ENCODE data around the gene ZNF579. TPM values are rescaled to one million over a fixed set of nuclear protein-coding genes. Genes with fewer than 3 reads are reported as not detected.
"Not testable (repeated sequence)": the region's sequence is repeated elsewhere in the genome, so short reads cannot be mapped to it uniquely, and the experiment has no call there.

ZNF579 gene
- total RNA-seq, 2 donors from 2014 or later: 2.4 to 3.9 TPM

DNA sequence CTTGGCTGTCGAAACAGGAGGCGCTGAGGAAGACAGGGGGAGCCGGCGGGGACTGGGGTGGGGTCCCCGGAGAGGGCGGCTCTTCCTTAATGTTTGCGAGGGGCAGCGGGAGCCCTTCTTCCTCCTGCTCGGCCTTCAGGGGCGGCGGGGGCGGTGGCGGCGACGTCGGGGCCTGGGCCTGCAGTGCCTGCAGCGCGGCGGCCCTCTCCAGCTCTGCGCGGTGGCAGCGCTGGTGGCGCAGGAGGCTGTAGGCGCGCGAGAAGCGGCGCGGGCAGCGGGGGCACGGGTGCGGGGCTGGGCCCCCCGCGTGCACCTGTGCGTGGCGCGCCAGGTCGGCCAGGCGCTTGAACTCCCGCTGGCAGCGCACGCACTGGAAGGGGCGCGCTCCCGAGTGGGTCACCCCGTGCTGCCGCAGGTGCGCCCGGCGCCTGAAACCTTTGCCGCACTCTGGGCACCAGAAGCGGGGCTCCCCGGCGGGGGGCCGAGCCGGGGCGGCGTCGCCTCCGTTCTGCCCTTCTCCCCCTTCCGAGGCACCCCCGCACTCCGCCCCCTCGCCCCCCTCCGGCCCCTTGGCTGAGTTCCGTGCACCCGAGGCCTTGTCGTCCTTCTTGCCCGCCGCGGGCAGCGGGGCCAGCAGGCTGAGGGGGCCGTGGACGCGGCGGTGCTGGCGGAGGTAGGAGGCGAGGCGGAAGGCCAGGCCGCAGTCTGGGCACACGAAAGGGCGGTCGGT, 2.5 kb downstream of the ZNF579 start:
- H3K27ac ChIP-seq: no peak overlapping the region
- no peaks in the 10 kb centered on the region for H3K27me3 ChIP-seq (replicated peaks; ENCODE audit: insufficient read depth)
- ATAC-seq (ENCODE audit: insufficient number of reproducible peaks, low FRiP score, low read depth) (no peak), DNase-seq (ENCODE audit: low spot score) (no peak)
- peaks cover 3 to 20% of the 10 kb centered on the region in 2 donors for H3K4me1 ChIP-seq (ENCODE audit: control insufficient read depth in 1 of 2, low read depth in 2 of 2)
- H3K36me3 ChIP-seq: peaks cover 18% of the 10 kb centered on the region
- TF ChIP-seq, protein P1, sequence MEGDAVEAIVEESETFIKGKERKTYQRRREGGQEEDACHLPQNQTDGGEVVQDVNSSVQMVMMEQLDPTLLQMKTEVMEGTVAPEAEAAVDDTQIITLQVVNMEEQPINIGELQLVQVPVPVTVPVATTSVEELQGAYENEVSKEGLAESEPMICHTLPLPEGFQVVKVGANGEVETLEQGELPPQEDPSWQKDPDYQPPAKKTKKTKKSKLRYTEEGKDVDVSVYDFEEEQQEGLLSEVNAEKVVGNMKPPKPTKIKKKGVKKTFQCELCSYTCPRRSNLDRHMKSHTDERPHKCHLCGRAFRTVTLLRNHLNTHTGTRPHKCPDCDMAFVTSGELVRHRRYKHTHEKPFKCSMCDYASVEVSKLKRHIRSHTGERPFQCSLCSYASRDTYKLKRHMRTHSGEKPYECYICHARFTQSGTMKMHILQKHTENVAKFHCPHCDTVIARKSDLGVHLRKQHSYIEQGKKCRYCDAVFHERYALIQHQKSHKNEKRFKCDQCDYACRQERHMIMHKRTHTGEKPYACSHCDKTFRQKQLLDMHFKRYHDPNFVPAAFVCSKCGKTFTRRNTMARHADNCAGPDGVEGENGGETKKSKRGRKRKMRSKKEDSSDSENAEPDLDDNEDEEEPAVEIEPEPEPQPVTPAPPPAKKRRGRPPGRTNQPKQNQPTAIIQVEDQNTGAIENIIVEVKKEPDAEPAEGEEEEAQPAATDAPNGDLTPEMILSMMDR (IDR thresholded peaks at IDR 0.05): no peak
- no peaks in the 10 kb centered on the region for H3K9me3 ChIP-seq
- H3K4me3 ChIP-seq: no peak overlapping the region

DNA sequence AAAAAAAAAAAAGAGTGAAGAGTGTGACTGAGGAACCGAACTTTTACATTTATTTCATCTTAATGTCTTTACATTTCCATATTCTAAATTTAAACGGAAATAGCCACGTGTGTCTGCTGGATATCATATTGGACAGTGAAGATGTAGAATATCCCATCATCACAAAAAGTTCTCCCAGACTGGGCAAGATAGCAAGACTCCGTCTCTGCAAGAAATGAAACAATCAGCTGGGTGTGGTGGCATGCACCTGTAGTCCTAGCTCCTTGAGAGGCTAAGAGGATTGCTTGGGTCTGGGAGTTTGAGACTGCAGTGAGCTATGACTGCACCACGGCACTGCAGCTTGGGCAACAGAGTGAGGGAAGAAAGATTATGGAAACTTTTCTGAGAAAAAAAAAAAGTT, 3.9 kb downstream of the ZNF579 start:
- Histone ChIP-seq H3K4me3 (no peak overlapping the region), H3K27ac (no peak overlapping the region), H3K4me1 (ENCODE audit: control insufficient read depth in 1 of 2, low read depth in 2 of 2) (peaks cover 3 to 18% of the 10 kb centered on the region in 2 donors), H3K9me3 (no peaks in the 10 kb centered on the region), H3K27me3 (replicated peaks; ENCODE audit: insufficient read depth) (no peaks in the 10 kb centered on the region), H3K36me3 (peaks cover 18% of the 10 kb centered on the region)
- no peak for DNase-seq (ENCODE audit: low spot score)
- TF ChIP-seq, protein P1 (IDR thresholded peaks at IDR 0.05): no peak
- no peak for ATAC-seq (ENCODE audit: insufficient number of reproducible peaks, low FRiP score, low read depth)

DNA sequence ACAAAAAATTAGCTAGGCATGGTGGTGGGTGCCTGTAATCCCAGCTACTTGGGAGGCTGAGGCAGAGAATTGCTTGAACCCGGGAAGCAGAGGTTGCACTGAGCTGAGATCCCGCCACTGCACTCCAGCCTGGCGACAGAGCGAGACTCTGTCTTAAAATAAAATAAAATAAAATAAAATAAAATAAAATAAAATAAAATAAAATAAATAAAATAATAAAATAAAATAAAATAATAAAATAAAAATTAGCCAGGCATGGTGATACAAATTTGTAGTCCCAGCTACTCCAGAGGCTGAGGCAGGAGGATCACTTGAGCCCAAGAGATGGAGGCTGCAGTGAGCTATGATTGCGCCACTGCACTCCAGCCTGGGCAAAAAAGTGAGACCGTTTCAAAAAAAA, 6.7 kb downstream of the ZNF579 start:
- H3K27me3 ChIP-seq (replicated peaks; ENCODE audit: insufficient read depth); H3K4me3 ChIP-seq; DNase-seq (ENCODE audit: low spot score); H3K27ac ChIP-seq; H3K9me3 ChIP-seq; ATAC-seq (ENCODE audit: insufficient number of reproducible peaks, low FRiP score, low read depth); H3K4me1 ChIP-seq (ENCODE audit: control insufficient read depth in 1 of 2, low read depth in 2 of 2): not testable (repeated sequence)
- H3K36me3 ChIP-seq: peaks cover 17% of the 10 kb centered on the region

DNA sequence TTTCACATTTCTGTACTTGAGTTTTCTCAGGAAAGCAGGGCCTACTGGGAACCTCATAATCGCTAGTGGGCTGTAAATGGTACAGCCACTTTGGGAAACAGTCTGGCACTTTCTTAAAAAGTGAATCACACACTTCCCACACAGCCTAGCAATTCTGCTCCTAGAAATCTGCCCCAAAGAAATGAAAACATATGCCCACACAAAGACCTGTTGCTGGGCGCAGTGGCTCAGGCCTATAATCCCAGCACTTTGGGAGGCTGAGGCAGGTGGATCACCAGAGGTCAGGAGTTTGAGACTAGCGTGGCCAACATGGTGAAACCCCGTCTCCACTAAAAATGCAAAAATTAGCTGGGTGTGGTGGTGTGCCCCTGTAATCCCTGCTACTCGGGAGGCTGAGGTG, 11.2 kb downstream of the ZNF579 start:
- H3K4me3 ChIP-seq; H3K9me3 ChIP-seq; H3K4me1 ChIP-seq (ENCODE audit: control insufficient read depth in 1 of 2, low read depth in 2 of 2); H3K36me3 ChIP-seq; ATAC-seq (ENCODE audit: insufficient number of reproducible peaks, low FRiP score, low read depth); H3K27me3 ChIP-seq (replicated peaks; ENCODE audit: insufficient read depth); DNase-seq (ENCODE audit: low spot score); H3K27ac ChIP-seq: not testable (repeated sequence)

DNA sequence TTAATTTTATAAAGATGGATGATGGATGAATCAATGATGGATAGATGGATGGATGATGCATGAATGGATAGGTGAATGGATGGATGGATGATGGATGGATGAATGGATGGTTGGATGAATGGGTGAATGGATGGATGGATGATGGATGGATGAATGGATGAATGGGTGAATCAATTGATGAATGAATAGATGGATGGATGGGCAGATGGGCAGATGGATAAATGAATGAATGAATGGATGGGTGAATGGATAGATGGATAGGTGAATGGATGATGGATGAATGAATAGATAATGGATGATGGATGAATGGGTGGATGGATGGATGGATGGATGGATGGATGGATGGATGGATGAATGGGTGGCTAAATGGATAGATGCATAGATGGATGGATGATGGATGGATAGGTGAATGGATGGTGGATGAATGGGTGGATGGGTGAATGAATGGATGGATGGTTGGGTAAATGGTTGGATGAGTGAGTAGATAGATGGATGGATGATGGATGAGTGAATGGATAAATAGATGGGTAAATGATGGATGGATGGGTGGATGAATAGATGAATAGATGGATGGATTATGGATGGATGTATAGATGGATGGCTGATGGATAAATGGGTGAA, 12.8 kb downstream of the ZNF579 start:
- Histone ChIP-seq H3K36me3 (no peaks in the 10 kb centered on the region), H3K9me3 (no peaks in the 10 kb centered on the region), H3K4me1 (ENCODE audit: control insufficient read depth in 1 of 2, low read depth in 2 of 2) (no peaks in the 10 kb centered on the region), H3K27me3 (replicated peaks; ENCODE audit: insufficient read depth) (no peaks in the 10 kb centered on the region), H3K27ac (no peak overlapping the region), H3K4me3 (no peak overlapping the region)
- ATAC-seq (ENCODE audit: insufficient number of reproducible peaks, low FRiP score, low read depth) (no peak), DNase-seq (ENCODE audit: low spot score) (no peak)
- TF ChIP-seq, protein P1 (IDR thresholded peaks at IDR 0.05): no peak

DNA sequence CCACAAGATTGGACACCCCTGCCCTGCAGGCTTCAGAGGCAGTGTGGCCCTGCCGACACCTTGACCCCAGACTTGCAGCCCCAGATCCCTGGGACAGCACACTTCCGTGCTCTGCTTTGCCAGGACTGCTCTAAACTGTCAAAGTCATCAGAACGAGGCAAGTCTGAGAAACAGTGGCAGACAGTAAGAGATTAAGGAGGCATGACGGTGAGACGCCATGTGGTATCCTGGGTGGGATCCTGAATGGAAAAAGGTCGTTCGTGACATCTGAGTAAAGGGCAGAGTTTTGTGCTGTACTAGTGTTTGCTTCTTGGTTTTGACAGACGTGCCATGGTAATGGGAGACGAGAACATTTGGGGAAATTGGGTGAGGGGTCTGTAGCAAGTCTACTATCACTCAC, 13.8 kb downstream of the ZNF579 start:
- no peak for DNase-seq (ENCODE audit: low spot score)
- no peak overlapping the region for H3K27ac ChIP-seq
- ATAC-seq (ENCODE audit: insufficient number of reproducible peaks, low FRiP score, low read depth): no peak
- no peaks in the 10 kb centered on the region for H3K4me1 ChIP-seq (ENCODE audit: control insufficient read depth in 1 of 2, low read depth in 2 of 2)
- H3K36me3 ChIP-seq: no peaks in the 10 kb centered on the region
- no peaks in the 10 kb centered on the region for H3K27me3 ChIP-seq (replicated peaks; ENCODE audit: insufficient read depth)
- H3K4me3 ChIP-seq: no peak overlapping the region
- TF ChIP-seq, protein P1 (IDR thresholded peaks at IDR 0.05): no peak
- H3K9me3 ChIP-seq: no peaks in the 10 kb centered on the region
